NT2/D1 (cell line): ENCODE data around the gene MAP4K1.

Experiments
- SUZ12 ChIP-seq: IDR thresholded peaks from 2 replicates; pipeline ENCODE4 v1.6.1; 2011; ENCODE audit not compliant: insufficient read length, insufficient read depth; ENCODE audit errors: extremely low read depth
- ZNF274 ChIP-seq: IDR thresholded peaks from 2 replicates; pipeline ENCODE4 v1.6.1; 2011; ENCODE audit warnings: mild to moderate bottlenecking, low read depth, low read length

DNA sequence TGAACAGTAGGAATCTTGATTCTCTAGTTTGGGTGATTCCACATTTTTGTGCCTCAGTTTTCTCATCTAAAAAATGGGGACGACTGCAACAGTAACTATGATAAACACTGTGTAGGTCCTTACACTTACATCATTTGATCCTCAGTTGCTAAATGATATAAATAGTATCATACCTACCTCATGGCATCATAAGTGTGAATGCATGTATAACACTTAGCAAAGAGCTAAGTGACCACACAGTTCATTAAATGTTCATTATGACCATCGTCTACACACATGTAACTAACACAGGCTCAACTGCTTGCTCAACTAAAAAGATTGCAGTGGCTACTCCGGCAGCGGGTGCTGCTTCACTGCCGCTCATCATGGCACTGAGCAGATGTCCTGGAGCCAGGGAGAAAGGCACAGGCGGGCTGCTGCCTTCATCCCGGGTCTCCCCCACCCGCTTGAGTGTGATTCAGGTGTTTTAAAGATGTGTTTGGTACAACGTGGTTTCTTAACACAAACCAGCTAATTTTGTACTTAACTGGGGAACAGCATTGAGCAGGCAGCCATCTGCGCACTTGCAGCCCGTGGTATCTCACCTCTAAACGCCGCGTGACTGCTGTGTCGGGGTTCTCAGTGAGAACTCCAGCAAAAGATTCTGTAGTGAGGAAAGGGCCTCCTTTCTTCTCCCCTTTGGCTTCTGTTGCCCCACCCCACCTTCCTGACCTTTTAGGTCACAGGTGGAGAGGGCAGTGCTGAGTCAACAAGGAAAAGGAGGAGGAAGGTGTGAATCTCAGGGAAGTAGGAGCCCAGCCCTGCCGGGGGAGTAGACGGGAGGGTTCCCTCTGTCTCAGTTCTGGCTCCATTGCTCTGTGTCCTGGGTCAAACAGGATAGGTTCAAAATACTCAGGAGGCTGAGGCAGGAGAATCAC is 18.0 kb upstream of the MAP4K1 start:
- TF ChIP-seq SUZ12 = no peak
- TF ChIP-seq ZNF274 = no peak
